DND-41 (cell line): Measurements from ENCODE around the gene GDF9.

Experiments used
- EZH2 ChIP-seq: IDR thresholded peaks from 3 replicates; pipeline ENCODE4 v1.6.1; 2012; ENCODE audit warnings: borderline replicate concordance, low read depth, mild to moderate bottlenecking, moderate library complexity, low read length, inconsistent platforms; ENCODE audit not compliant: severe bottlenecking
- TF ChIP-seq, protein P1 (sequence below): IDR thresholded peaks from 2 replicates; pipeline ENCODE4 v1.5.1; 2012; ENCODE audit warnings: borderline replicate concordance, low read length, moderate library complexity, mild to moderate bottlenecking; ENCODE audit not compliant: poor library complexity, severe bottlenecking; ENCODE audit errors: extremely low read depth

DNA sequence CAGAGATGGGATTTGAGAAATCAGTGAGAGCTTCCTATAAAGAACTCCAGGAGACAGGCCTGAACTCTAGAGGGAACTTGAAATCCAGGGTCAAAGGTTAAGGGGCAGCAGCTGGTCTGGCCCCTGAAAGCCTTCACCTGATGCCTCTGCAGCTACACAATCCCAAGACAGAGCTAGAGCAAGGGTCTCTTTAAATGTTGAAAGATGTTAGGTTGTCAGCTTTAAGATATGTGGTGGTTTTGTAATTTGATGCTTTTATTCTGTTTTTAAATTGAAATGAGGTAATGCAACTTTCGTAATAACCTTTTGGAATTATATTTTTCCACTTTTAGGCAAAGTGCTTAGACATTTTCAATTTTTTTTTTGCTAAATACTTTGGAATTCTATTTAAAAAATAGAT is 50.8 kb downstream of the GDF9 start:
- TF ChIP-seq, protein P1, sequence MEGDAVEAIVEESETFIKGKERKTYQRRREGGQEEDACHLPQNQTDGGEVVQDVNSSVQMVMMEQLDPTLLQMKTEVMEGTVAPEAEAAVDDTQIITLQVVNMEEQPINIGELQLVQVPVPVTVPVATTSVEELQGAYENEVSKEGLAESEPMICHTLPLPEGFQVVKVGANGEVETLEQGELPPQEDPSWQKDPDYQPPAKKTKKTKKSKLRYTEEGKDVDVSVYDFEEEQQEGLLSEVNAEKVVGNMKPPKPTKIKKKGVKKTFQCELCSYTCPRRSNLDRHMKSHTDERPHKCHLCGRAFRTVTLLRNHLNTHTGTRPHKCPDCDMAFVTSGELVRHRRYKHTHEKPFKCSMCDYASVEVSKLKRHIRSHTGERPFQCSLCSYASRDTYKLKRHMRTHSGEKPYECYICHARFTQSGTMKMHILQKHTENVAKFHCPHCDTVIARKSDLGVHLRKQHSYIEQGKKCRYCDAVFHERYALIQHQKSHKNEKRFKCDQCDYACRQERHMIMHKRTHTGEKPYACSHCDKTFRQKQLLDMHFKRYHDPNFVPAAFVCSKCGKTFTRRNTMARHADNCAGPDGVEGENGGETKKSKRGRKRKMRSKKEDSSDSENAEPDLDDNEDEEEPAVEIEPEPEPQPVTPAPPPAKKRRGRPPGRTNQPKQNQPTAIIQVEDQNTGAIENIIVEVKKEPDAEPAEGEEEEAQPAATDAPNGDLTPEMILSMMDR: no peak
- no peak for TF ChIP-seq EZH2
